ENCODE measurements around the gene MYOZ3.

MYOZ3 gene

GRCh38 chr5:150658699-150659265 lies 2.3 kb upstream of the MYOZ3 start:
- DNase-seq (ENCODE audit: low spot score) (no peak), FAIRE-seq (no peak)

- FAIRE-seq (no peak), DNase-seq (ENCODE audit: low spot score) (no peak)
Observed at GRCh38 chr5:150659360-150660107, 1.5 kb upstream of the MYOZ3 start.

- DNase-seq (ENCODE audit: low spot score) (no peak), FAIRE-seq (no peak)
Observed at GRCh38 chr5:150660108-150660831, 781 bp upstream of the MYOZ3 start.

- DNase-seq (ENCODE audit: low spot score) (no peak), FAIRE-seq (no peak)
Observed at GRCh38 chr5:150661821-150662596, 958 bp downstream of the MYOZ3 start.

DNA sequence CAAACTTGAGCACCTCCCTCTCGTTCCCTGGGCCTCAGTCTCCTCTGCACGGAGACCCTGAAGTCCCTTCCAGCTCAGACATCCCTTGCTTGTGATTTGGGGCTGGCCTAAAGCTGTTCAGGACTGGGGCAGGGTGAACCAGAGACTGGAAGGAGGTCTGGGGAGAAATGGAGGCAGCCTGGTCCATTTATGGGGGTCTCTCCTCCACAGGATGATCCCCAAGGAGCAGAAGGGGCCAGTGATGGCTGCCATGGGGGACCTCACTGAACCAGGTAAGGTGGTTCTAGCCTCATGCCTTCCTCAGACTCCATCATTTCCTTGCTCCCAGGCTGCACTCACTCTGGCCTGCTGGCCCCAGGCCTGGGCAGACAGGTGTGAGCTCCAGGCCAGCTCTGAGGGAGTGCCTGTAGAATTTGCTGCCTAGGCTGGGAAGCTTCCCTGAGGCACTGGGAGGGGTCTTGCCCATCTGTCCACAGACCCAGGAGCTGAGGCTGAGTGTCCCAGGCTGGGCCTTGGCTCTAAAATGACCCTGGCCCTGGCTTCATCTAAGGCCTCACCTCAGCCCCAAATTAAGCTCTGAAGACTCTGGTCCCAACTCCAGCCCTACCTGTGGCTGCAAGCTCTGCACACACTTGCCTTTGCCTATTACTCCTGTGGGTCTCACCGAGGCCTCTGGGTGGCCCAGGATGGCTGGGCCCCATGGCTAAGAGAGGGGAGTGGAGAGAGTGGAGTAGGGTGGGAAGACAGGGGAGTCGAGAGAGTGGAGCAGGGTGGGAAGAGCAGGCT lies 1.9 kb downstream of the MYOZ3 start:
- no peak for FAIRE-seq
- no peak for DNase-seq (ENCODE audit: low spot score)

DNA sequence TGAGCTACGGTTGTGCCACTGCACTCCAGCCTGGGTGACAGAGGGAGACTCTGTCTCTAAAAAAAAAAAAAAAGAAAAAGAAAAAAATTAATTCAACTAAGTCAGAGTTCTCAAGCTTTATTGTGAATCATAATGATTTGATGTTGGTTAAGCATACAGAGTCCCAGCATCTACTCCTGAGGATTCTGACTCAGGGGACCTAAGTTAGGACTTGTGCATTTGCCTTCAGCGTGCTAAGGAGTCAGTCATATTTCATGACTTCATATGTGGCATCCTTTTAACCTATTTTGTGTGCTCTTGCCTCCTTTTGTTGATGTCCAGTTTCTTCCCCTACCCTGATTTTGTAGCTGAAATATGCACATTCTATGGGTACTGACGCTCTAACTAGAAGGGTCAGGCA lies 2.9 kb downstream of the MYOZ3 start:
- no peak for FAIRE-seq

GRCh38 chr5:150665044-150665443 lies 4.0 kb downstream of the MYOZ3 start:
- no peak for DNase-seq (ENCODE audit: low spot score)
- no peak for FAIRE-seq

More for the DNA sequence above, 2.9 kb downstream of the MYOZ3 start:
- no peak for DNase-seq (ENCODE audit: low spot score)

GRCh38 chr5:150670275-150670947 lies 9.4 kb downstream of the MYOZ3 start:
- FAIRE-seq (no peak), DNase-seq (ENCODE audit: low spot score) (no peak)

GRCh38 chr5:150670948-150671310 lies 9.9 kb downstream of the MYOZ3 start:
- FAIRE-seq (no peak), DNase-seq (ENCODE audit: low spot score) (no peak)

DNA sequence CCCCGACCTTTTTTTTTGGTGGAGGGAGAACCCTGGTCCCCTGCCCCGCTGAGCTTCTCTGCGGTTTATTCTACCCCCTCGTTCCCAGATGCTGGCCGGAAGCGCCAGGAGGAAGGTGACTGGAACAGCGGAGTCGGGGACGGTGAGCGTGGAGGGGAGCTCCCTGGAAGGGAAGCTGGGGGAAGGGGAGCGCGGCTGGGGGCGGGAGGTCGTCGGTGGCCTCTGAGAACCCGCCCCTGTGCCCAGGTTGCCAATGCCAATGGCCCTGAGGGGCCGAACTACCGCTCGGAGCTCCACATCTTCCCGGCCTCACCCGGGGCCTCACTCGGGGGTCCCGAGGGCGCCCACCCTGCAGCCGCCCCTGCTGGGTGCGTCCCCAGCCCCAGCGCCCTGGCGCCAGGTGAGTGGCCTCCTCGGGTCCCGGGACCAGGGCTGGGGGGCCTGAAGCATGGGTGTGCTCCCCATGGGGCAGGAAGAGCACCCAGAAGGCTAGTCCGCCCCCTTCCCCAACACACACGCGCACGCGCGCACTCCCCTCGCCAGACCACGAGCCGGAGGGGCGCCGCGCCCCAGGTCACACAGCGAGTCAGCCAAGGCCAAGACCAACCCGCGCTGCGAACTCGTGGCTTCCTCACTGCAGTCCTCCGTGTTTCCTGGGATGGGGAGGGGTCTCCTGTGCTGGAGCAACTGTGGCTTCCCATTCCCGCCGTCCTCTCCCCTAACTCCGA lies 10.6 kb downstream of the MYOZ3 start:
- DNase-seq (ENCODE audit: low spot score) (no peak), FAIRE-seq (no peak)

- DNase-seq (ENCODE audit: low spot score): no peak
- FAIRE-seq: no peak
Observed at GRCh38 chr5:150672237-150672883, 11.3 kb downstream of the MYOZ3 start.

DNA sequence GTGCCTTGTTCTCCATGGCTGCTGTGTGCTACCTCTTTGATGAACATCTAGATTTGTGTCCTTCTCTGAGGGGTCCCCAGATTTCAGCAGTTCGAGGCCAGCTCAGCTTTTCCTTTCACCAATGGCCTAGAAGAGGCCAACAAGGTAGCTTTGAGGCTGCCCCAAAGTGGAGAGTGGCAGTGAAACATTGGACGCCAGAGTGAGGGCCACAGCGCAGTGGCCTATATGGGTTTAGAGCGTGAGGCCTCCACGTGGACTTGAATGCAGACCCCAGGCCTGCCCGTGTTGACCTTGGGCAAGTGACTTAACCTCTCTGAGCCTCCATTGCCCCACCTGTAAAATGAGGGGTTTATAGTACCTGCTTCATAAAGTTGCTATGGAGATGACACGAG lies 11.8 kb downstream of the MYOZ3 start:
- FAIRE-seq: no peak
- no peak for DNase-seq (ENCODE audit: low spot score)

- DNase-seq (ENCODE audit: low spot score): no peak
- no peak for FAIRE-seq
Observed at GRCh38 chr5:150674341-150674821, 13.3 kb downstream of the MYOZ3 start.

DNA sequence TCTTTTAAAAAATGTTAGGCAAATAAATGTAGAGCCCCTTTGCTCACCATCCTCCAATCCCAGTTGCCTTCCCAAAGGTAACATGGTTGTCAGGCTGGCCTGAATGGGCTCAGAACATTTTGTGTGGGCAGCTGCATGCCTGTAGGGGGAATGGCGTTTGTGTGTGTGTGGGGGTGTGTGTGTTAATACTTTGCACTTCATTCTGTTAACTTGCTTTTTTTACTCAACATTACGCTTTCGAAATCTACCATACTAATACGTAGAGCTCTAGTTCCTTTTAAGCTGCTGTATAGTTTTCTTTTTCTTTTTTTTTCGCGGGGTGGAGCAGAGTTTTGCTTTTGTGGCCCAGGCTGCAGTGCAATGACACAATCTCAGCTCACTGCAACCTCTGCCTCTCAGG lies 14.0 kb downstream of the MYOZ3 start:
- DNase-seq (ENCODE audit: low spot score): no peak
- FAIRE-seq: no peak

DNA sequence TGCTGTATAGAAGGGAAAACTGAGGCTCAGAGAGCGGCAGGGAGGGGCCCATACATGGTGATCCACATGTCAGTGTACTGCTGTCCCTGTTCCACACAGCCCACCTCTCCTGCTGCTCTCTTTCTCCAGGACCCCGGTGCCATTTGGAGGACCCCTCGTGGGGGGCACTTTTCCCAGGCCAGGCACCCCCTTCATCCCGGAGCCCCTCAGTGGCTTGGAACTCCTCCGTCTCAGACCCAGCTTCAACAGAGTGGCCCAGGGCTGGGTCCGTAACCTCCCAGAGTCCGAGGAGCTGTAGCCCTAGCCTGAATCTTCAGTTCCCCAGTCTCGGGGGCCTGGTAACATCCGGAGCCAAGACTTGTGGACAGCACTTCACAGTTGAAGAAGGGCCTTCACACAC lies 15.5 kb downstream of the MYOZ3 start:
- DNase-seq (ENCODE audit: low spot score): no peak
- FAIRE-seq: no peak

DNA sequence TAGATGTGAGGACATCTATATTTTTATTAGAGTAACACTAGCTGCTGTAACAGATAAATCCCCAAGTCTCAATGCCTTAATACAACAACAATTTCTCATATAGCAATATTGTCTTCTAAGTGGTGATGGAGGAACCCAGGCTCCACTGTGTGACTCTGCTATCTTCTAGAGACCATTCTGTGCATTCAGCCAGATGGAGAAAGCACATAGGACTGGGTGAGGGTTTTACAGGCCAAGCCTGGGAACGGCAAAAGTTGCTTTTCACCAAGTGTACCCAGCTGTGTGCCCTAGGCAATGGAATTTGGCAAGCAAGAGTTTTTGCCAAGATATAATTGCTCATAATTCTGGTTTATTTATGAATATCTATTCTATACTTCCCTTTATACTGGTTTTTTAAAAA lies 28.1 kb downstream of the MYOZ3 start:
- FAIRE-seq (no peak), DNase-seq (ENCODE audit: low spot score) (no peak)

DNA sequence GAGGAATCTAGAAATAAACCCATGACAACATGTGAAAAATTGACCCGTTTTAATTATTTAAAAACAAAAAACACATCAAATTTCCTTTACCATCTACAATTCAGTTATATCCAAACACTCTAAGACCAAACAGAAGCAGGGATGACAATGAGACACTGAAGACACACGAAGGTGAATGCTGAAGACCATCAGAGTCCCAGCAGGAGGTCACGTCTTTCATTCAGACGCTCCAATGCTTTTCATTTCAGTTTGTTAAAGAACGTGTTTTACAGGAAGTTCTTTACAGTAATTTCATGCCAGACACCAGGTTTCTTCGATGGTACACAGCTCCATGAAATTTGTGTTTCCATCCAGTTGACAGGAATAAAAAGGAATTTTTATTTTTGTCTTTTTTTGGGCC lies 29.7 kb downstream of the MYOZ3 start:
- DNase-seq (ENCODE audit: low spot score) (no peak), FAIRE-seq (no peak)

DNA sequence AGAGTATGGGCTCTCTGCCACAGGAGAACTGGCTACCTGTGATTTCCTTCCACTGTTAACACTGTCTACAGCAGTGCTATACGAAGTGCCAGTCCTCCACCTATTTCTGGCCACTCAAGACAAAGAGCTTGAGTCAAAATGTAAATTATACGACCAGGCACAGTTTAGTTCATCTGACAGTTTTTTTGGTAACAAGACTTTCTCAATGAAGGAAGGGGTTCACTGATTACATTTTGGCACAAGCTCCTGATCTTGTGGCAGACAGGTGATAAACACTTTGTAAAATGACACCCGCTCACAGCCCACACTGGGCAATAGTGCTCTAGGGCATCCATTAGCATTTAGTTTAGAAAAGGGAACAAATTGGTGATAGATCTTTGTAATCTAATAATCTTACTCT lies 31.2 kb downstream of the MYOZ3 start:
- no peak for DNase-seq (ENCODE audit: low spot score)

DNA sequence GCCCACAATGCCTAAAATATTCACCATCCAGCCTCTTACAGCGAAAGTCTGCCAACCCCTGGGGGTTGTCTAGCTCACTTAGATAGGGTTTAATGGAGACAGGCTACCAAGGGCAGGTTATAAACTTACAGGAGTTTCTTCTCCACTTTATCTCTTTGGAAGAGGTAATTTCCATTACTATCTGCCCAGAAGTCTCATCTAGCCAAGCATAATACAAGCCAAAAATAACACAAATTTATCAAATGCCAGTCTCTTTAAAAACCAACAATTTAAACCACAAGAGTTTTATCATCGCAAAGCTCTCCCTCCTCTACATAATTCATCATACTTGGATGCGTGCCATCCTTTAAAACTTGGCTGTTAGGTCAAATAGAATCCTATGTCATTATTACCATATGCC lies 33.6 kb downstream of the MYOZ3 start:
- DNase-seq (ENCODE audit: low spot score) (peak; percentile 36), FAIRE-seq (no peak)

More for the DNA sequence above, 31.2 kb downstream of the MYOZ3 start:
- no peak for FAIRE-seq

All from RCC 7860 (cell line).